HT1080 (cell line): ENCODE results near the gene CCNI2. TPM values are rescaled to one million over a fixed set of nuclear protein-coding genes. Genes with fewer than 3 reads are reported as not detected.
"Not testable (repeated sequence)": the region's sequence is repeated elsewhere in the genome, so short reads cannot be mapped to it uniquely, and the experiment has no call there.

Experiments used
- DNase-seq: peaks from one replicate; pipeline ENCODE4 v3.0.0-alpha.2; 2015; ENCODE audit warnings: low read depth
- total RNA-seq: library from RNA; depleted of rRNA; stranded (reverse); fragments of >200 nt; shearing (Covaris generic); gene quantifications from 2 replicates; pipeline ENCODE4 v1.2.3, GENCODE V29; 2014; rRNA removed

Gene CCNI2
- total RNA-seq, 1 experiment from 2014 or later = not detected

GRCh38 chr5:132779961-132780360, 32.7 kb downstream of the CCNI2 start:
- no peak for DNase-seq

GRCh38 chr5:132780577-132780976, 33.4 kb downstream of the CCNI2 start:
- DNase-seq = no peak

- no peak for DNase-seq
Observed at GRCh38 chr5:132781029-132781428, 33.8 kb downstream of the CCNI2 start.

- peak; percentile 77 for DNase-seq
Observed at GRCh38 chr5:132782101-132782500, 34.9 kb downstream of the CCNI2 start.

GRCh38 chr5:132785365-132785764, 38.1 kb downstream of the CCNI2 start:
- no peak for DNase-seq

- DNase-seq = no peak
Observed at GRCh38 chr5:132785864-132786263, 38.6 kb downstream of the CCNI2 start.

- peak; percentile 36 for DNase-seq
Observed at GRCh38 chr5:132787076-132787475, 39.9 kb downstream of the CCNI2 start.

GRCh38 chr5:132788508-132788907, 41.3 kb downstream of the CCNI2 start:
- DNase-seq = no peak

- DNase-seq = no peak
Observed at GRCh38 chr5:132788990-132789886, 42.0 kb downstream of the CCNI2 start.

GRCh38 chr5:132790201-132790865, 43.1 kb downstream of the CCNI2 start:
- no peak for DNase-seq

- no peak for DNase-seq
Observed at GRCh38 chr5:132791026-132791425, 43.8 kb downstream of the CCNI2 start.

GRCh38 chr5:132797651-132798050, 50.4 kb downstream of the CCNI2 start:
- no peak for DNase-seq

GRCh38 chr5:132799392-132799791, 52.2 kb downstream of the CCNI2 start:
- DNase-seq = no peak

- no peak for DNase-seq
Observed at GRCh38 chr5:132800545-132800944, 53.3 kb downstream of the CCNI2 start.

GRCh38 chr5:132802044-132802684, 54.9 kb downstream of the CCNI2 start:
- no peak for DNase-seq

GRCh38 chr5:132802685-132803066, 55.5 kb downstream of the CCNI2 start:
- DNase-seq = not testable (repeated sequence)

Other genes starting within 250 kb of the CCNI2 start
- not detected in 2 replicates for gene IL5, start 203.9 kb upstream of the CCNI2 start, total RNA-seq
- 10.8 and 12.1 TPM in 2 replicates for gene RAD50, start 190.4 kb upstream of the CCNI2 start, total RNA-seq
- not detected in 2 replicates for gene IL13, start 89.3 kb upstream of the CCNI2 start, total RNA-seq
- not detected in 2 replicates for gene IL4, start 73.4 kb upstream of the CCNI2 start, total RNA-seq
- 2.9 and 3.6 TPM in 2 replicates for gene KIF3A, start 9.9 kb upstream of the CCNI2 start, total RNA-seq
- gene SEPTIN8, start 29.8 kb downstream of the CCNI2 start, total RNA-seq = 41.6 and 50.9 TPM in 2 replicates
- gene SOWAHA, start 65.9 kb downstream of the CCNI2 start, total RNA-seq = not detected in 2 replicates
- gene SHROOM1, start 83.2 kb downstream of the CCNI2 start, total RNA-seq = 9.3 and 10.3 TPM in 2 replicates
- 0.21 TPM in 1 of 2 replicates, not detected in the other for gene GDF9, start 119.0 kb downstream of the CCNI2 start, total RNA-seq
- gene UQCRQ, start 119.2 kb downstream of the CCNI2 start, total RNA-seq = 201 and 373 TPM in 2 replicates
- 0.21 and 0.77 TPM in 2 replicates for gene LEAP2, start 126.2 kb downstream of the CCNI2 start, total RNA-seq
- gene AFF4, start 216.2 kb downstream of the CCNI2 start, total RNA-seq = 20.0 and 26.7 TPM in 2 replicates